Tongue (tissue), 2 donors: ENCODE measurements around the gene VHLL. TPM values are rescaled to one million over a fixed set of nuclear protein-coding genes. Genes with fewer than 3 reads are reported as not detected.
A peak's percentile ranks its signal among the peaks of the same experiment; 100 is the strongest.
"Not testable (repeated sequence)": the region's sequence is repeated elsewhere in the genome, so short reads cannot be mapped to it uniquely, and the experiment has no call there.

Experiments used
- DNase-seq: peaks from one replicate; pipeline ENCODE4 v3.0.0-alpha.2; 2015
- total RNA-seq: library from RNA; depleted of rRNA; stranded (reverse); fragments of >200 nt; gene quantifications from one replicate; pipeline ENCODE4 v1.2.3, GENCODE V29; 2014

The VHLL gene
- not detected for total RNA-seq

DNA sequence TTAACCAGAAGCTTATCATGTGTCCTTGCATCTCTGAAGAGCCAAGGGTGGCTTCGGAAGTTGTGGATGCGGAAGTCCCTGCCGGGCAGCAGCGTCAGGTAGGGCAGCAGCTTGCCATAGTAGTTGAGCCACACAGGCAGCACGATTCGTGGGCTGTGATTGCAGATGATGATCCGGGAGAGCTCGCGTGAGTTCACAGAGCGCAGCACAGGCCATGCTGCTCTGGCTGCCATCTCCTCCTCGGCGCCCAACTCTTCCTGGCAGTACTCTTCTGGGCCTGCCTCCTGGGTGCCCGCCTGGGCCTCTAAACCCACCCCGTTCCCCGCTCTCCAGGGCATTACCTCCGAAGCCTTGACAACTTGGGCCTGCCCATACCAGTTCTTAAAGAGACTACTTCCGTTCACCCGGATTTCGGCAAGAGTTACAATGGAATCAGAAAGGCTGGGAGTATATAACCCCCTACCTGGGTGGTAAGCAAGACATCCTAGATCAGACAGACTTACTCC lies at the start of gene VHLL:
TSS of gene VHLL (minus strand) at position 456 of the 506 bp plus-strand sequence. CDS start at position 338, 118 bp downstream.
- DNase-seq: no peak

- DNase-seq: no peak
Observed at GRCh38 chr1:156347331-156347730, 48.2 kb upstream of the VHLL start.

DNA sequence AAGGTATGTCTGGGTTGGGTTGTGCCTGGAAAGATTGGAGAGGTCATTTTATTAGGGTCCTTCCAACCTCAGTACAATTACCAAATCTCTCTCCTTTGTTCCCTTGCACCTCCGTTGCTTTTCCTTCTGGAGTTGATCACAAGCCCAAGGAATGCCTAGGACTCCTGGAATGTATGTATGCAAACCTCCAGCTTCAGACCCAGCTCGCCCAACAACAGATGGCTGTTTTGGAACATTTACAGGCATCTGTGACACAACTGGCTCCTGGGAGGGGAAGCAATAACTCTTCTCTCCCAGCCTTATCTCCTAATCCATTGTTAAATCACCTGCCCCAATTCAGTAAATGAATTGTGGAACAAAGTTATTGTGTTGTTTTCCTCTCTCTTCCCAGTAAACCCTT lies 47.5 kb upstream of the VHLL start:
- DNase-seq: no peak

DNA sequence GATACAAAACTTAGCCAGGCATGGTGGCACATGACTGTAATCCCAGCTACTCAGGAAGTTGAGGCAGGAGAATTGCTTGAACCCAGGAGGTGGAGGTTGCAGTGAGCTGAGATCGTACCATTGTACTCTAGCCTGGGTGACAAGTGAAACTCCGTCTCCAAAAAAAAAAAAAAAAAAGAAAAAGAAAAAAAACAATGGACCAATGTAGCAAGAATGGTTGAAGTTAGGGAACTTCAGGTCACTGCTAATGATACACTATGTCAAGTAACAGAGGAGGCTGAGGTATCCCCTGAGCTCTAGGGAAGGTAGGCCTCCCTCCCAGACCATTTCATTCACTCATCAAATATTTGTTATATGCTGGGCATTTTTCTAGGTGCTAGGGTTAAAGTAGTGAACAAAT lies 46.9 kb upstream of the VHLL start:
- not testable (repeated sequence) for DNase-seq

GRCh38 chr1:156344409-156344808 lies 45.3 kb upstream of the VHLL start:
- no peak for DNase-seq

- DNase-seq: no peak
Observed at GRCh38 chr1:156342166-156342955, 43.3 kb upstream of the VHLL start.

DNA sequence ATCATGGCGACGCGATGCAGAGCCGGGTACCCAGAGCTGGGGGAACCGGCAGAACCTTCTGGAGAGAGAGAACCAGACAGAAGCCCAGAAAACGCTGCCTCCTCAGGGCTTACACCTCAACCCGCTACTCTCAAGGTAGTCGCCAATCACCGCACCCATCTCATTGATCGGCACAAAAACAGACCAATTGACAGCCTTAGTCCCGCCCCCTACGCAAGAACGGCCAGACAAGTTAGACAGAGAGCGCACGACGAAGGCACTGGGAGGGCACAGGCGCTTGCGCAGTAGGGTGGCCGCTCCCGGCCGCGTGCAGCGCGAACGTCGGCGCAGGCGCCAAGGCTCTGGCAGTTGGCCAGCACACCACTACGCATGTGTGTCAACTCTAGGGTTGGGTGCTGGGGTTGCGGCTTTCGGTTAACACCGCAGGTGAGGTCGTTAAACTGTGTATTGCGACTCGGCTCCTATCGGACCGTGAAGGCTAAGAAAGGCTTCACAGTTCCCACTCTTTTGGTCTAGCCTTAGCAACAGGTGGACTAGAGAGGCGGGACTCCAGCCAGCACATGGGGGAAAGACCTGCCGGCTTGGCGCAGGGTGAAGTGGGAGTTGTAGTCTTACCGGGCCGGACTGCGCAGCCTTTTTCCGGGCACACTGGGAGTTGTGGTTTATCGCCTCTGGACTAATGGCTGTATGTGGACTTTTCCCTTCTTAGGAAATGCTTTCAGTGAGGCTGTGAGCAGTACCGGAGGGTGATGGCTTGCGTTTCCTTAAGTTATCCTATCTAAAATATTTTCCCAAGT lies 39.3 kb upstream of the VHLL start, which contains the start of the genes CCT3 and TSACC:
TSS of gene CCT3 (minus strand) at position 113 of the 797 bp plus-strand sequence. CDS start at position 5, 108 bp downstream.
TSS of gene TSACC (plus strand) at position 347 of the 797 bp plus-strand sequence. CDS start 1,232 bp downstream, outside the sequence.
- DNase-seq: peak; percentile 100

GRCh38 chr1:156337888-156338179 lies 38.7 kb upstream of the VHLL start:
- DNase-seq: no peak

DNA sequence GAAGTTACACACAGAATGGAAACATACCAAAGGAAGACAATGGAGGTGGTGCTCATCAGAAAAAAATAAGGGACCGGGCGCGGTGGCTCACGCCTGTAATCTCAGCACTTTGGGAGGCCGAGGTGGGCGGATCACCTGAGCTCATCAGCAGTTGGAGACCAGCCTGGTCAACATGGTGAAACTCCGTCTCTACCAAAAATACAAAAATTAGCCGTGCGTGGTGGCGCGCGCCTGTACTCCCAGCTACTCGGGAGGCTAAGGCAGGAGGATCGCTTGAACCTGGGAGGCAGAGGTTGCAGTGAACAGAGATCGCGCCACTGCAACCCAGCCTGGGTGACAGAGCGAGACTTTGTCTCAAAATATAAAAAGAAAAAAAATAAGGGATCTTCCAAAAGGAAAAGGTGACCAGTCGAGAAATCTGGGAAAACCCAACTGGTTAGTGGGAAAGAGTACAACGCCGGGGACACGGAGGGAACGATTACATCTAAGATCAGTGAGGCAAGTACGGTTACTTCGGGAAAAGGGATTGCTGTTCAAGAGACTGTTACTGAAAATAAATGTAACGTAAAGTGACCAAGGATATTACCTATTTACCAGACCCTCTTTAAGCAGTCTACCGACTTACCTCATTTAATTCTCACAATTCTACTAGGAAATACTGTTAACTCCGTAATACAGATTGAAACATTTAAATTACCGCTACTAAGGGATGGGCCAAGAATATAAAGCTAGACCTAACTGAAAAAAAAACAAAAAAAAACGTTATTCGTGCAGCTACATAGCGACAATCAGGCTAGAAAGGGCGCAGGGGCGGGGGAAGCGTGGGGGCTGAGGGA lies 38.2 kb upstream of the VHLL start:
- no peak for DNase-seq

DNA sequence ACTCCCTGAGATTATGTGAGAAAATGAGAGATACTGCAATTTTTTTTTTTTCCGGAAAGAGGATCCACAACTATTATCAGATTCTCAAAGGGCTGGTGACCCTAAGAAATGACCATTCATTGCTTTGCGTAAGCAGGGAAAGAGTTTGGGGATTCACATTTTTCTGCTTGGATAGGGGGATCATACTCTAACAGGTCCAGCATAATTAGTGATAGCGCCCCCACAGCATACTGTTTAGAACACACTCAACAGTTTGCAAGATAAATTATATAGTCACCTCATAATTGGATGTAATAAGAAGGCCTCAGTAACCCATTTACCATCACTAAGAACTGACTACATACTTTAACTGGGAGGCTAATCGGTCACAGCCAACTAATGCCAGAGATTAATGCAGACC lies 37.1 kb upstream of the VHLL start:
- no peak for DNase-seq

DNA sequence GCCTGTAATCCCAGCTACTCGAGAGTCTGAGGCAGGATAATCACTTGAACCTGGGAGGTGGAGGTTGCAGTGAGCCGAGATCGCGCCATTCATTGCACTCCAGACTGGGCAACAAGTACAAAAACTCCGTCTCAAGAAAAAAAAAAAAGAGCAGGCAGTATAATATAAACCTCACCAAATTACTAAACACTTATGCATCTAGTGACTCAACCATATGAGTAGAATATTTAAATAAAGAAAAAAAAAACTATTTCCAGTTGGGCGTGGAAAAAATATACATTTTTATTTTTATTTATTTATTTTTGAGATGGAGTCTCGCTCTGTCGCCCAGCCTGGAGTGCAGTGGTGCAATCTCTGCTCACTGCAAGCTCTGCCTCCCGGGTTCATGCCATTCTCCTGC lies 24.1 kb upstream of the VHLL start:
- not testable (repeated sequence) for DNase-seq

GRCh38 chr1:156320560-156320959 lies 21.5 kb upstream of the VHLL start:
- no peak for DNase-seq

- peak; percentile 41 for DNase-seq
Observed at GRCh38 chr1:156319664-156320063, 20.6 kb upstream of the VHLL start.

- no peak for DNase-seq
Observed at GRCh38 chr1:156316909-156317308, 17.8 kb upstream of the VHLL start.

- no peak for DNase-seq
Observed at GRCh38 chr1:156310962-156311361, 11.9 kb upstream of the VHLL start.

DNA sequence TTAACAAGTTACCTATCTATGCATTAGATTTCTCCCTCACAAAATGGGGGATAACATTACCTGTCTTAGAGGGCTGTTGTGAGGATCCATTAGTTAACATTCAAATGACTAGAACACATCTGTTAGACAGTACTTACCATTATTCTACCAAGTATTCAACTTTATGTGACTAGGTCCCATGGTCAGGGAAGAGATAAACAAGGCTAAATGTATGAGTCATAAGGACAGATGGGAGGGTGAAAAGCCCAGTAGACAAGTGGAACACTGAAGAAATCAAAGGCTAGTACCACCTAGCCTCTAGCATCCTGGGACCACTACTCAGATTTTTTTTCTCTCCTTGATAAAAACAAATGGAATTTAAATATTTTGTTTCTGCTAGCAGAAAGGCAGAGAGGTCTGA lies 9.0 kb upstream of the VHLL start:
- no peak for DNase-seq

- no peak for DNase-seq
Observed at GRCh38 chr1:156305215-156305614, 6.1 kb upstream of the VHLL start.

GRCh38 chr1:156303241-156303640 lies 4.1 kb upstream of the VHLL start:
- no peak for DNase-seq

- DNase-seq: peak; percentile 85
Observed at GRCh38 chr1:156295391-156295947, 3.6 kb downstream of the VHLL start, which contains the start of gene GLMP. TSS of gene GLMP (minus strand) at chr1:156295679. CDS start at chr1:156295645, 34 bp downstream.

DNA sequence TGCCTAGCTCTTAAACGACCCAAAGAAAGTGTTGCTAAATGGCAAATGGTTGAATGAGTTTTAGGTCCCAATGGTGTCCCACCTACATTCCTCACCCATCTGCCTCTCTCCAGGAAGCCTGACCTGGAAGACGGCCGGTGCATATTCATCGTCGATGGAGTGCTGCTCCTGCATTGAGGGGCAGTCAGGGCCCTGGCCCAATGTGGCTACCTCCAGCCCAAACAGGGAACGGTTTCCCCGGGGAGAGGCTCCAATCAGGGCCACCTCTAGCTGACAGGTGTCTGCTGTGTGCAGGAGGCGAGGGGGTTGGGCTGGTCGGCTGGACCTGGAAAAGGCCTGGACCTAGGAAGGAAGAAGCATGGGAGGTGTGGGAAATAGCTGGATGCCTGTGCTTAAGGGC lies 5.2 kb downstream of the VHLL start:
- no peak for DNase-seq

- no peak for DNase-seq
Observed at GRCh38 chr1:156293098-156293434, 6.0 kb downstream of the VHLL start.
